ENCODE measurements around the gene CCDC170. TPM values are rescaled to one million over a fixed set of nuclear protein-coding genes. Genes with fewer than 3 reads are reported as not detected.

The CCDC170 gene
- total RNA-seq, 3 donors from 2014 or later (not counting 1 experiment from before 2014, with no cell fraction given): 0.20 to 0.96 (median 0.25) TPM

GRCh38 chr6:151548201-151548600 lies 54.4 kb downstream of the CCDC170 start:
- Mint-ChIP-seq H3K4me3 (no peak overlapping the region), H3K36me3 (no peaks in the 10 kb centered on the region), H3K27me3 (ENCODE audit: low read depth in 2 of 2) (peaks cover 2 to 5% of the 10 kb centered on the region in 2 donors), H3K27ac (no peak overlapping the region), H3K9me3 (no peaks in the 10 kb centered on the region), H3K4me1 (peaks cover 5 to 8% of the 10 kb centered on the region in 2 donors)
- Histone ChIP-seq H3K4me3 (ENCODE audit: low read length) (no peak overlapping the region), H3K36me3 (ENCODE audit: control insufficient read depth, insufficient read depth, low read length) (no peaks in the 10 kb centered on the region), H3K27ac (ENCODE audit: low read length) (no peak overlapping the region), H3K27me3 (ENCODE audit: control insufficient read depth, insufficient read depth, low read length) (no peaks in the 10 kb centered on the region), H3K4me1 (ENCODE audit: control insufficient read depth, insufficient read depth, low read length) (no peaks in the 10 kb centered on the region), H3K9me3 (ENCODE audit: control insufficient read depth, insufficient read depth, low read length) (no peaks in the 10 kb centered on the region)
- no peak for ATAC-seq
- no peak for DNase-seq
- WGBS (ENCODE audit: insufficient coverage): 86% methylated on average over 5 of the region's 5 CpGs
- intact Hi-C loops (cut with micrococcal nuclease): no loop called here
- TF ChIP-seq CTCF (IDR thresholded peaks at IDR 0.05): no peak

- no peak for ATAC-seq
Observed at GRCh38 chr6:151549790-151550189, 56.0 kb downstream of the CCDC170 start.

GRCh38 chr6:151550618-151551017 lies 56.8 kb downstream of the CCDC170 start:
- Histone ChIP-seq H3K27me3 (ENCODE audit: control insufficient read depth, insufficient read depth, low read length) (no peaks in the 10 kb centered on the region), H3K9me3 (ENCODE audit: control insufficient read depth, insufficient read depth, low read length) (no peaks in the 10 kb centered on the region), H3K27ac (ENCODE audit: low read length) (no peak overlapping the region), H3K4me1 (ENCODE audit: control insufficient read depth, insufficient read depth, low read length) (no peaks in the 10 kb centered on the region), H3K36me3 (ENCODE audit: control insufficient read depth, insufficient read depth, low read length) (no peaks in the 10 kb centered on the region), H3K4me3 (ENCODE audit: low read length) (no peak overlapping the region)
- WGBS (ENCODE audit: insufficient coverage): 79% methylated on average over 2 of the region's 3 CpGs
- no peaks in the 10 kb centered on the region for H3K36me3 Mint-ChIP-seq
- peaks cover 2 to 5% of the 10 kb centered on the region in 2 donors for H3K27me3 Mint-ChIP-seq (ENCODE audit: low read depth in 2 of 2)
- H3K27ac Mint-ChIP-seq: no peak overlapping the region
- H3K4me1 Mint-ChIP-seq: peaks cover 5 to 8% of the 10 kb centered on the region in 2 donors
- ATAC-seq (no peak), DNase-seq (no peak)
- no peak for TF ChIP-seq CTCF (IDR thresholded peaks at IDR 0.05)
- H3K9me3 Mint-ChIP-seq: no peaks in the 10 kb centered on the region
- intact Hi-C loops (cut with micrococcal nuclease): no loop called here
- no peak overlapping the region for H3K4me3 Mint-ChIP-seq

More at GRCh38 chr6:151549790-151550189, 56.0 kb downstream of the CCDC170 start:
- H3K36me3 Mint-ChIP-seq: no peaks in the 10 kb centered on the region
- H3K36me3 ChIP-seq (ENCODE audit: control insufficient read depth, insufficient read depth, low read length): no peaks in the 10 kb centered on the region
- peaks cover 5 to 8% of the 10 kb centered on the region in 2 donors for H3K4me1 Mint-ChIP-seq
- H3K27ac Mint-ChIP-seq: no peak overlapping the region
- no peak for DNase-seq
- intact Hi-C loops (cut with micrococcal nuclease): no loop called here
- WGBS (ENCODE audit: insufficient coverage): 78% methylated on average over 1 of the region's 1 CpG
- H3K27me3 ChIP-seq (ENCODE audit: control insufficient read depth, insufficient read depth, low read length): no peaks in the 10 kb centered on the region
- H3K27me3 Mint-ChIP-seq (ENCODE audit: low read depth in 2 of 2): peaks cover 2 to 5% of the 10 kb centered on the region in 2 donors
- H3K9me3 Mint-ChIP-seq: no peaks in the 10 kb centered on the region
- no peak overlapping the region for H3K27ac ChIP-seq (ENCODE audit: low read length)
- no peaks in the 10 kb centered on the region for H3K9me3 ChIP-seq (ENCODE audit: control insufficient read depth, insufficient read depth, low read length)
- H3K4me1 ChIP-seq (ENCODE audit: control insufficient read depth, insufficient read depth, low read length): no peaks in the 10 kb centered on the region
- no peak overlapping the region for H3K4me3 Mint-ChIP-seq
- H3K4me3 ChIP-seq (ENCODE audit: low read length): no peak overlapping the region
- no peak for TF ChIP-seq CTCF (IDR thresholded peaks at IDR 0.05)

- Histone ChIP-seq H3K9me3 (ENCODE audit: control insufficient read depth, insufficient read depth, low read length) (no peaks in the 10 kb centered on the region), H3K36me3 (ENCODE audit: control insufficient read depth, insufficient read depth, low read length) (no peaks in the 10 kb centered on the region), H3K4me1 (ENCODE audit: control insufficient read depth, insufficient read depth, low read length) (no peaks in the 10 kb centered on the region), H3K27ac (ENCODE audit: low read length) (no peak overlapping the region), H3K27me3 (ENCODE audit: control insufficient read depth, insufficient read depth, low read length) (no peaks in the 10 kb centered on the region), H3K4me3 (ENCODE audit: low read length) (no peak overlapping the region)
- TF ChIP-seq CTCF (IDR thresholded peaks at IDR 0.05): no peak
- Mint-ChIP-seq H3K4me1 (peaks cover 5 to 8% of the 10 kb centered on the region in 2 donors), H3K36me3 (no peaks in the 10 kb centered on the region), H3K27me3 (ENCODE audit: low read depth in 2 of 2) (peaks cover 2 to 5% of the 10 kb centered on the region in 2 donors), H3K9me3 (no peaks in the 10 kb centered on the region), H3K27ac (no peak overlapping the region), H3K4me3 (no peak overlapping the region)
- DNase-seq (no peak), ATAC-seq (no peak)
- intact Hi-C loops (cut with micrococcal nuclease): no loop called here
- WGBS (ENCODE audit: insufficient coverage): 55% methylated on average over 5 of the region's 6 CpGs
Observed at GRCh38 chr6:151551223-151551857, 57.5 kb downstream of the CCDC170 start.
